GM21528 (cell line): ENCODE measurements around the gene BCKDHB.

Experiments used
- ATAC-seq: cut with Tn5 transposase; IDR thresholded peaks from one replicate; pipeline ENCODE4 v1.9.1; 2021; ENCODE audit warnings: mild to moderate bottlenecking, moderate library complexity; ENCODE audit not compliant: unreplicated experiment, low FRiP score

Gene BCKDHB

DNA sequence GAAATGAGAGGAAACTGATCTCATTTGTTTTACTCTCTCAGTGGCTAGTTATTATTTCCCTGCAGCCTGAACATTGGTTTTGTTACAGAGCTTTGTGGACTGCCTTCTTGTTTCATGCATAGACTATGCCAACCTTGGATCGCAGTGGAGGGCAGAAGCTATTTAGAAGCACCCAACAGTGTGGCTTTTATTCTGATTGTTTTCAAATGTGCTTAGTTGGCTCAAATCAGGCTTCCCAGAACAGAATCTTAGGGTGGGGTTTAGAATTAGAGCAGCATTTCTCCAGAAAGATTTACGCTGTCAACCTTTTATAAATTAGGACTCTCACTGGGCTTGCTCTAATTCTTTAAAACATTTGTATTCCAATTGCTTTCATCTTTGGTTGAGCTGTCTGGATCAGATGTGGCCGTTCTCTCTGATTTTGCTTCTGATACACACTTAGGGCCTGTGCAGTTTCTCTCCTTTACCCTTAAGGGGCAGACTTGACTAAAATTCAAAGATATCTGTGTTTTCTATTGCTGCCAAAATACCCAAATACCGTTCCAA, 210.3 kb downstream of the BCKDHB start:
- ATAC-seq, result no peak

- no peak for ATAC-seq
Measured at GRCh38 chr6:80319196-80319595, 212.7 kb downstream of the BCKDHB start.

DNA sequence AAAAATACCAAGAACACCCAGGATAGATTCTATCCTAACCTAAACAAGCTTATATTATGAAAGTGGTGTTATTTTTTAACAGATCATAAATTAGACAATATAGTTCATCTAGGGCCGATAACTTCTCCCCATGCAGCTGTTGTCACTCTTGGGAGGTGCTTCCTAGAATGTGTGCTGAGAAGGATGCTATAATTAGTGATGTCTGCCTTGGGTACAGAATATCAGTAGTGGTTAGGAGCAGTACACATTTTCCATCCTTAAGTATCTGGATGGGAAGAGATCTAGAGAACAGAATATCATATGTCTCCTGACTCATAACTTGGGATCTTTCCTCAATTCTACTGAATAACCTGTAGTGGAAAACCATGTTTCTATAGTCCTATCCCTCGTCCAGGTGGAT, 214.5 kb downstream of the BCKDHB start:
- no peak for ATAC-seq

- ATAC-seq, result no peak
Measured at GRCh38 chr6:80325742-80326141, 219.3 kb downstream of the BCKDHB start.

- ATAC-seq, result no peak
Measured at GRCh38 chr6:80328652-80329051, 222.2 kb downstream of the BCKDHB start.

GRCh38 chr6:80329496-80329895, 223.0 kb downstream of the BCKDHB start:
- ATAC-seq, result no peak

GRCh38 chr6:80330961-80331360, 224.5 kb downstream of the BCKDHB start:
- ATAC-seq, result no peak

- ATAC-seq, result no peak
Measured at GRCh38 chr6:80331522-80331921, 225.1 kb downstream of the BCKDHB start.

GRCh38 chr6:80331974-80332373, 225.5 kb downstream of the BCKDHB start:
- ATAC-seq, result no peak

DNA sequence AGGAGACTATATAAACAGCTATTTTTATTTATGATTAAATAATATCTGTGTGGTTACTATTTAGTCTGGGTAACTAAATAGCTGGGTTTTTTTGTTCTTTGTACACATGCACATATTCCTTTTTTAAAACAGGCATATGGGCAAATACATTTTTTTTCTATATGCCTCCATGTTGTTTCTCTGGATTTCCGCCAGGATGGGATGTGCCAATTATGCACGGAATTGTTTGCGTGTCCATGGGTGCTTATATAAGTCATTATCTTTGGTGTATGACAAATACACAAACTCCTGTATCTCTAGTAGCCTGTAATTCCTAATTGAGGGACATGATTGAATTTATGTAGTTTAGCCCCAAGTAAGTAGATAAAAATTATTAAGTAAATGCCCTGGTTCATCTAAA, 226.9 kb downstream of the BCKDHB start:
- ATAC-seq, result no peak

DNA sequence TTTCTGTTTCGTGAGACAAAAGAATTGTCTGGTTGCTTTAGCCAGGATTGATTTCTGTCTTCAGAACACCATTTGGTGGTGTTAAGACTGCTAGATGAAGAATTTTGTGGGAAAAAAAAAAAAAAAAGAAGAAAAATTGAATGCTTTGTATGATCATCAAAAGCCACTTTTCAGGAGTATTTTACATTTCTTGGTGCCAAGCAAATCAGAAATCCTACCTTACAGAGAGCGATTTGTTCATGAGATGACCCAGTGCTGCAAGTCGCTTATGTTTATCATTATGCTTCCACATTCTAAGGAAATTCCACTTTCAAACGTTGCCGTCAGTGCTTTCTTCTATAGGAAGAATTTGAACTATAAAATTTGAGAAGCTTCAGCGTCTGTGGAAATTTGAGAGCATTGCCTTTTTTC, 228.7 kb downstream of the BCKDHB start:
- no peak for ATAC-seq

- no peak for ATAC-seq
Measured at GRCh38 chr6:80336911-80337310, 230.4 kb downstream of the BCKDHB start.

GRCh38 chr6:80338201-80338836, 231.8 kb downstream of the BCKDHB start:
- ATAC-seq, result peak; percentile 89

DNA sequence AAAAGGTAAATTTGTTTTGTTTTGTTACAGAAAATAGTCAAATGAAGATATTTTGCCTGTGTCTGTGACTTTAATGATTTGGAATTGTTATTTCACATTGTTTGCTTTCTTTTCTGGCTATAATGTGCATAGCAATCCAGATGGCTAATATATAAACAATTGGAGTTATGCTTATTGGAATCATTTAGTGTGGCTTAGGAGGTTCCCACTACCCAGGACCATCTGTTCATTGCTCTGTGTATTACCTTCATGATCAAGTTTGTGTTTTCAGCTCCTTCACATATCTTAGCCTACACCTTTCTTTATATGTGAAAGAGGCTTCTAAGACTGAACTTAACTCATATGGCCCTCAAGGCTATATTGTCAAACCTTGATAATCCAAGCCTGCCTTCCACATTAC, 232.9 kb downstream of the BCKDHB start:
- ATAC-seq, result no peak

- ATAC-seq, result no peak
Measured at GRCh38 chr6:80340280-80340679, 233.8 kb downstream of the BCKDHB start.

DNA sequence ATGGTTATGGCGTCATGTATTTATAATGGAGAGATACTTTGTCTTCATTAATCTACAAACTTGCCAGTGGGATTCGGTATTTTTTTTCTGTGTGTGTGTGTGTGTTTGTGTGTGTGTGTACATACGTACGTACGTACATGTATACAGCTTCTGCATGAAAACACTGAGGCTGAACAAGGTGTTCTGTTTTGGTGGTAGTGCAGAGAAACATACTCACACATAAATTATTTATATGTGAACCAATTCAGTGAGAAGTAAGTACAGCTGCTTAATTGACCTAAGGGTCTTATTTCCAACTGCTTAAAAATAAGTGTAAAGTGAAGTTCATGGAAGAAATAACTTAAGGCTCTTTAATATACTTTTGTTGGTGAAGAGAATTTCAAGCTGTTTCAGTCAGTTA, 234.2 kb downstream of the BCKDHB start:
- no peak for ATAC-seq

DNA sequence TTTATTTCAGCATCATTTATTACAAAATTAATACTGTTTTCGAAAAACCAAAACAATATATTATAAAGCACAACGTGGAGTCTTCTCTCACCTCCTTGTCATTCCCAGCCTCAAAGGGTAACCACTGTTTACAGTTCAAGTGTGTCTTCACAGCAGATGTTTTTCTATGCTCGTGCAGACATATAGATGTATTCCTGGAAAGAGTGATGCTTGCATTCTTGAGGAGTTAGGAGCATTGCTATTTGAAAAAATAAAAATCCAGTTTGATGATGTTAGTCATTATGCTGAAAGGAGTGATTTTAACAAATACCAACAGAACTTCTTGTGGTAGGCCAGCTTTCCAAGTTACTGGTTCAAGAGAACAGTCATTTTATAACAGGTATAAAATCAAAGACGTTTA, 234.9 kb downstream of the BCKDHB start:
- ATAC-seq, result no peak

DNA sequence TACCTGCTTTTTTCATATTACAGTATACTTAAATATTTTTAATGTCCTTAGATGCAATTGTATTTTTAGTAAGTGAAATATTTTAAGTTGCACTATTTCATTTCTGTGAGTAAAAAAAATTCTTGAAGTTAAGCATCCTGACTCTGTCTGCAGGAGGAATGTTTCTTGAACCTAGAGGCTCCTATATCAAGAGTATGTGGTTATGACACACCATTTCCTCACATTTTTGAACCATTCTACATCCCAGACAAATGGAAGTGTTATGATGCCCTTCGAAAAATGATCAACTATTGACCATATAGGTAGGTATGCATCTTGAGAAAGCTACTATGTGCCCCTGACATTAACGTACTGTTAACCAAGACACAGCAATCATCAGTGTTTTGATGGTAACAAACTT, 237.0 kb downstream of the BCKDHB start:
- ATAC-seq, result no peak

GRCh38 chr6:80347101-80347500, 240.6 kb downstream of the BCKDHB start:
- no peak for ATAC-seq

DNA sequence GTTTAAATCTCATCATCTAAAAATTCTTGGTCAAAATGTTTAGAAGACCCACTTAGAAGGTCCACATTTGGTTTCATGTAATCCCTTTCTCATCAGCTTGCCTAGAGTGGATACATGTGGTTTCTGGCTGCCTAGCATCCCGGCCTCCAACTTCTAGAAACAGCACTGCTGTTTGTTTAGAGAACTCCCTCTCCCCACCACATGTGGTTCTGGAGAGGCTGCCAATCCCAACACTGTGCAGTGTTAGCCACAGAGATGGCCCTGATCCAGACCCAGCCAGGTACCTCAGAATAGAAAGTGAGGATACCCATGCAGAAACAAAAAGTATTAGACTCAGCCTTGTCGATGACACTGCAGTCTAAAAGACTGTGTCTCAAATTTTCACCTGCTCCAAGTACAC, 241.8 kb downstream of the BCKDHB start:
- ATAC-seq, result no peak

DNA sequence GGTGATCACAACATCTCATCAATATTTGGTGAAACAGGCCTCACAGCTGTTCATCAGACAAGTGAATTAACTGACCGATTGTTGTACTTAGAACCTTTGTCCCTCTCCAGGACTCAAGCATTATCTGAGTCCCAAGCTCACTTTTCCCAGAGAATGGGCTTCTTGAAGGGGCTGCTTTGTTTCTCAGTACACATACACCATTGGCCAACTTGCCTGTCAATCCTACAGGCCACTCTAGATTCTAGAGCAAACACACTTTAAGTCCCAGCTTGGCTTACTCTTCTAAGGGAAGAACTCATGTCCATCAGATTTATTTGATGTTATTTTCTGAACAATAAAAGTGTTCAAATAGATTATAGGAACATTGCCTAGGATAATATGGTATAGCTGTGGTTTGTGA, 249.5 kb downstream of the BCKDHB start:
- no peak for ATAC-seq

- ATAC-seq, result no peak
Measured at GRCh38 chr6:80356545-80356944, 250.1 kb downstream of the BCKDHB start.

DNA sequence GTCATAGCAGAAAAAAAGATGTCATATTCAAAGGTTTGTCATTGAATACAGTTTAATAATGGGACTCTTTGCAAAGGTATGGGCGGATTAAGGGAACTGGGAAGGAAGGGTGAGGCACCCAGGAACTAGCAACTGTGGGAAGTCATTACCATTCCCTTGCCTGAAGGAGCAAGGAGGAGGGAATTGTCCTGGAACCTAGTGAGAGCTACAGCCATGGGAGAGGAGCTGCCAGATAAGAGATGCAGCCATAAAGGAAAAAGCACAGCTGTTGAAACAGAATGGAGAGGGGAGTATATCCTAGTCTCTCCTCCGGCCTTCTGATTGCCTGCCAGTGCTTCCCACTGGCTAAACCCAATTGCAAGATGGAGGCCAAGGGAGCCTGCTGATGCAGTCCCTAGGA, 250.6 kb downstream of the BCKDHB start:
- no peak for ATAC-seq
